Adipocyte (in vitro differentiated cells): ENCODE measurements around the gene HECA.
"Not testable (repeated sequence)": the region's sequence is repeated elsewhere in the genome, so short reads cannot be mapped to it uniquely, and the experiment has no call there.

Source experiments
- DNase-seq: peaks from one replicate; pipeline ENCODE4 v3.0.0-alpha.2; 2015; ENCODE audit warnings: low read depth
- H3K27me3 ChIP-seq: replicated peaks from 2 replicates; pipeline ENCODE4 v1.7.0; 2013; ENCODE audit warnings: mild to moderate bottlenecking, low read length, moderate library complexity; ENCODE audit not compliant: control insufficient read depth, insufficient read depth
- H3K36me3 ChIP-seq: 2 replicates; pipeline ENCODE4 v1.7.0; 2013; ENCODE audit warnings: low read length, mild to moderate bottlenecking, moderate library complexity; ENCODE audit not compliant: control insufficient read depth, insufficient read depth, severe bottlenecking
- H3K4me1 ChIP-seq: 2 replicates; pipeline ENCODE4 v1.7.0; 2013; ENCODE audit warnings: mild to moderate bottlenecking, low read length, moderate library complexity; ENCODE audit not compliant: control insufficient read depth, insufficient read depth
- H3K4me3 ChIP-seq: 2 replicates; pipeline ENCODE4 v1.7.0; 2013; ENCODE audit warnings: mild to moderate bottlenecking, low read length, moderate library complexity
- H3K9ac ChIP-seq: 2 replicates; pipeline ENCODE4 v1.7.0; 2013; ENCODE audit warnings: mild to moderate bottlenecking, low read length, moderate library complexity
- H3K9me3 ChIP-seq: 2 replicates; pipeline ENCODE4 v1.7.0; 2013; ENCODE audit warnings: mild to moderate bottlenecking, low read length, moderate library complexity; ENCODE audit not compliant: control insufficient read depth

HECA gene

GRCh38 chr6:139184459-139184858 lies 49.6 kb downstream of the HECA start:
- DNase-seq: no peak
- H3K4me1 ChIP-seq: no peaks in the 10 kb centered on the region
- H3K4me3 ChIP-seq: no peak overlapping the region
- peaks cover 13% of the 10 kb centered on the region for H3K36me3 ChIP-seq
- H3K9ac ChIP-seq: no peak overlapping the region
- H3K27me3 ChIP-seq: no peaks in the 10 kb centered on the region
- H3K9me3 ChIP-seq: no peaks in the 10 kb centered on the region

DNA sequence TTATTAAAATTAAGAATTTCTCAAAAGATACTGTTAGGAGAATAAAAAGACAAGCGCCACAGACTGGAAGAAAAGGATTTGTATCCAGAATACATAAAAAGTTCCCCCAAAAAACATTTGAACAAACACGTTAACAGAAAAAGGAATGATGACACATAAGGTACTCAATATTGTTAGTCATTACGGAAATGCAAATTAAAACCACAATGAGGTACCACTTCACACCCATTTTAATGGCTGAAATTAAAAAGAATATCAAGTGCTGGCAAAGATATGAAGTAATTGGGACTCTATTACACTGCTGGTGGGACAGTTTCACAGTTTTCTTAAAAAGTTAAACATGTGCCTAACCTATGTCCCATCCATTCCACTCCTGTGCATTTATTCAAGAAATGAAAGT lies 51.4 kb downstream of the HECA start:
- DNase-seq: no peak

GRCh38 chr6:139186692-139187091 lies 51.8 kb downstream of the HECA start:
- Histone ChIP-seq H3K9me3 (no peaks in the 10 kb centered on the region), H3K27me3 (no peaks in the 10 kb centered on the region), H3K36me3 (no peaks in the 10 kb centered on the region), H3K9ac (no peak overlapping the region), H3K4me1 (no peaks in the 10 kb centered on the region), H3K4me3 (no peak overlapping the region)
- no peak for DNase-seq

More for the DNA sequence above, 51.4 kb downstream of the HECA start:
- Histone ChIP-seq H3K4me3 (no peak overlapping the region), H3K27me3 (no peaks in the 10 kb centered on the region), H3K9me3 (no peaks in the 10 kb centered on the region), H3K9ac (no peak overlapping the region), H3K4me1 (no peaks in the 10 kb centered on the region), H3K36me3 (peaks cover 3% of the 10 kb centered on the region)

- no peaks in the 10 kb centered on the region for H3K9me3 ChIP-seq
- no peak for DNase-seq
- no peak overlapping the region for H3K9ac ChIP-seq
- no peaks in the 10 kb centered on the region for H3K36me3 ChIP-seq
- H3K4me1 ChIP-seq: no peaks in the 10 kb centered on the region
- no peaks in the 10 kb centered on the region for H3K27me3 ChIP-seq
- H3K4me3 ChIP-seq: no peak overlapping the region
These were observed 52.6 kb downstream of the HECA start for GRCh38 chr6:139187489-139187888.

GRCh38 chr6:139189665-139190064 lies 54.8 kb downstream of the HECA start:
- Histone ChIP-seq H3K9me3 (no peaks in the 10 kb centered on the region), H3K4me3 (no peak overlapping the region), H3K27me3 (no peaks in the 10 kb centered on the region), H3K4me1 (no peaks in the 10 kb centered on the region), H3K9ac (no peak overlapping the region), H3K36me3 (no peaks in the 10 kb centered on the region)
- no peak for DNase-seq

DNA sequence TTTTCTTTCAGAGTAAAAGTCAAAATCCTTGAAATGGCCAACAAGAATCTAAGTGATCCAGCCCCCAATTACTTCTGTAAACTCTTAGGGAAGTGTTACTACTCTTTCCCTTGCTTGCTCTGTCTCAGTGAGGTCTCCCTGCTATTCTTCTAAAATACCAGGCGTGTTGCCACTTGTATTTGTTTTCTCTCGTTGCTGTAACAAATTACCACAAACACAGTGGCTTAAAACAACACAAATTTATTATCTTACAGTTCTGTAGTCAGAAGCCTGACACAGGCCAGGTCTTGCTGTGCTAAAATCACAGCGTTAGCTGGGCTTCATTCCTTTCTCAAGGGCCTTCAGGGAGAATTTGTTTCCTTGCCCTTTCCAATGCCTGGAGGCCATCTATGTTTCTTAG lies 59.9 kb downstream of the HECA start:
- H3K4me3 ChIP-seq: no peak overlapping the region
- H3K27me3 ChIP-seq: no peaks in the 10 kb centered on the region
- no peaks in the 10 kb centered on the region for H3K36me3 ChIP-seq
- H3K4me1 ChIP-seq: no peaks in the 10 kb centered on the region
- no peak overlapping the region for H3K9ac ChIP-seq
- H3K9me3 ChIP-seq: no peaks in the 10 kb centered on the region
- DNase-seq: peak; percentile 5

DNA sequence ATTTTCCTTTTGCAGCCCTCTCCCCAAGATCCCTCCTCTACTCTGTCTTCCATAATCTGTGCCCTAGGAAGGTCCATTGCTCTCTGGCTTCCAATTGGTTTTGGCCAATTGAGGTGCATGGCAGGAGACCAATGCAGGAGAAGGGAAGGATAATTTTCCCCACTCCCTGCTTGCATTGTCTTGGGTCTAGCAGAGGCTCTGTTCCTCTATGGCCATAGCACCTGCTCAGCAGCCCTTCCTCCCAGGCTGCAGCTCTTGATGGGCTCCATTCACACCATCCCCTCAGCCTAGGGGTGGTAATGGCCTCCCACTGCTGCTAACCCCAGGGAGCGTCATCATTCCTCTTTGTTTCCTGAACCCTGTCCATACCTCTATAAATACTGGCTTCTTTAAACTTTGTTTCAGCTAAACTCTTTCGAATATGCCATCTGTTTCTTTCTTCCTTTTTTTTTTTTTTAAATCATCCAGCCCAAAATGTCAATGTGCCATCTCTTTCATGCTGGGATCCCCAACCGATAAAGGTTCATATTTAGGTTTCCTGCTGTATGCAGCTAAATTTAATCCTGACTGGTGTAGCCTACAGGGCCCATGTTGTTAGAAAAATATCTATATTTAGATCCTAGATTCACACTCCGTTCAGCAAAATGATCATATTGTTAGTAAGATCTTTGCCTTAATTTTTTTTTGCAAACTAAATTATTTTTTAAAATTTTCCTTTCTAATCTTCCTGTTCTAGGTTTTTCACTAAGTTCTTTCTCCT lies 63.8 kb downstream of the HECA start:
- no peaks in the 10 kb centered on the region for H3K27me3 ChIP-seq
- H3K4me3 ChIP-seq: no peak overlapping the region
- no peak overlapping the region for H3K9ac ChIP-seq
- DNase-seq: no peak
- no peaks in the 10 kb centered on the region for H3K9me3 ChIP-seq
- H3K36me3 ChIP-seq: no peaks in the 10 kb centered on the region
- no peaks in the 10 kb centered on the region for H3K4me1 ChIP-seq

- H3K9me3 ChIP-seq: peaks cover 10% of the 10 kb centered on the region
- H3K36me3 ChIP-seq: no peaks in the 10 kb centered on the region
- H3K27me3 ChIP-seq: no peaks in the 10 kb centered on the region
These were observed 66.5 kb downstream of the HECA start for GRCh38 chr6:139201378-139201777.

DNA sequence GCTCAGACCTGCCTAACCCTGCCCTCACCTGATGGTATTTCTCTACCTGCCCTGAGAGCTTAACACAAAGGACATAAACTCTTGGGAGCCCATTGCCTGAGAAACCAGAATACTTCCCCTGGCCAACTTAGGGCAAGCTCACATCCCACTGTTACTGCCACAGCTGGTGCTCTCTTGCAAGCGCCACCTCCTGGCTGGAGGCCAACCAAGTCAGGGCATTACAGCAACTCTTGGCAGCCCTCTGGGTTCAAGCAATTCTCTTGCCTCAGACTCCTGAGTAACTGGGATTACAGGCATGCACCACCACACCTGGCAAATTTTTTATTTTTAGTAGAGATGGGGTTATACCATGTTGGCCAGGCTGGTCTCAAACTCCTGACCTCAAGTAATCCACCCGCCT lies 70.1 kb downstream of the HECA start:
- H3K27me3 ChIP-seq: no peaks in the 10 kb centered on the region
- H3K4me1 ChIP-seq: no peaks in the 10 kb centered on the region
- no peak for DNase-seq
- no peak overlapping the region for H3K9ac ChIP-seq
- H3K4me3 ChIP-seq: no peak overlapping the region
- no peaks in the 10 kb centered on the region for H3K36me3 ChIP-seq
- H3K9me3 ChIP-seq: peaks cover 24% of the 10 kb centered on the region

More at GRCh38 chr6:139201378-139201777, 66.5 kb downstream of the HECA start:
- no peak overlapping the region for H3K4me3 ChIP-seq
- DNase-seq: no peak
- no peaks in the 10 kb centered on the region for H3K4me1 ChIP-seq
- no peak overlapping the region for H3K9ac ChIP-seq

DNA sequence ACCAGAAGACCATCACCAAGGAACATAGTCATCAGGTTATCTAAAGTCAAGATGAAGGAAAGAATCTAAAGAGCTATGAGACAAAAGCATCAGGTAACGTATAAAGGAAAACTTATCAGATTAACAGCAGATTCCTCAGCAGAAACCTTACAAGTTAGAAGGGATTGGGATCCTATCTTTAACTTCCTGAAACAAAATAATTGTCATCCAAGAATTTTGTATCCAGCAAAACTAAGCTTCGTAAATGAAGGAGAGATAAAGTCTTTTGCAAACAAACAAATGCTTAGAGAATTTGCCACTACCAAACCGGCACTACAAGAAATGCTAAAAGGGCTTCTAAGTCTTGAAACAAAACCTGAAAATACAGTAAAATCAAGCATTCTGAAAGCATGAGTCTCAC lies 71.0 kb downstream of the HECA start:
- no peaks in the 10 kb centered on the region for H3K36me3 ChIP-seq
- no peak for DNase-seq
- H3K4me1 ChIP-seq: no peaks in the 10 kb centered on the region
- no peak overlapping the region for H3K9ac ChIP-seq
- H3K9me3 ChIP-seq: peaks cover 25% of the 10 kb centered on the region
- H3K27me3 ChIP-seq: no peaks in the 10 kb centered on the region
- no peak overlapping the region for H3K4me3 ChIP-seq

GRCh38 chr6:139210766-139211165 lies 75.9 kb downstream of the HECA start:
- not testable (repeated sequence) for H3K27me3 ChIP-seq, H3K9ac ChIP-seq, DNase-seq, H3K4me1 ChIP-seq, H3K36me3 ChIP-seq, H3K4me3 ChIP-seq
- peaks cover 20% of the 10 kb centered on the region for H3K9me3 ChIP-seq

- H3K27me3 ChIP-seq, H3K9me3 ChIP-seq, H3K9ac ChIP-seq, H3K4me3 ChIP-seq, DNase-seq, H3K36me3 ChIP-seq, H3K4me1 ChIP-seq: not testable (repeated sequence)
These were observed 77.6 kb downstream of the HECA start for GRCh38 chr6:139212460-139212859.
